CD14-positive monocyte (primary cell): ENCODE results near the gene SYNE1. TPM values are rescaled to one million over a fixed set of nuclear protein-coding genes. Genes with fewer than 3 reads are reported as not detected.

Source experiments
- DNase-seq, 3 donors: peaks; one replicate each; pipeline ENCODE4 v3.0.0-alpha.2; 2011 to 2022
- H2AFZ ChIP-seq: 2 replicates; pipeline ENCODE4 v1.6.0; 2012; ENCODE audit warnings: mild to moderate bottlenecking, low read depth, low read length, inconsistent platforms; ENCODE audit not compliant: insufficient read depth, poor library complexity, severe bottlenecking
- H3K27ac ChIP-seq, 2 donors: 1 replicate in 1 of 2; 2 replicates in 1 of 2; pipeline ENCODE4 v1.5.1; 2012 to 2013; ENCODE audit warnings: low read length in 2 of 2, control low read depth in 1 of 2, inconsistent platforms in 1 of 2, low read depth in 1 of 2, mild to moderate bottlenecking in 1 of 2
- H3K27me3 ChIP-seq, 2 donors: one replicate each; pipeline versions ENCODE4 v1.6.0 to v1.6.1; 2011 to 2013; ENCODE audit warnings: low read length in 2 of 2; ENCODE audit not compliant: control insufficient read depth in 2 of 2, insufficient read depth in 2 of 2
- H3K36me3 ChIP-seq, 2 donors: replicated peaks in 1 of 2; 1 replicate in 1 of 2; 2 replicates in 1 of 2; pipeline versions ENCODE4 v1.5.1 to v1.6.1; 2012 to 2013; ENCODE audit warnings: low read length in 2 of 2, control low read depth in 1 of 2, inconsistent platforms in 1 of 2, mild to moderate bottlenecking in 1 of 2; ENCODE audit not compliant: insufficient read depth in 2 of 2, control insufficient read depth in 1 of 2
- H3K4me1 ChIP-seq, 2 donors: 1 replicate in 1 of 2; 2 replicates in 1 of 2; pipeline versions ENCODE4 v1.5.1 to v1.6.1; 2012 to 2013; ENCODE audit warnings: low read length in 2 of 2, control low read depth in 1 of 2, inconsistent platforms in 1 of 2, mild to moderate bottlenecking in 1 of 2, moderate library complexity in 1 of 2; ENCODE audit not compliant: insufficient read depth in 2 of 2, control insufficient read depth in 1 of 2
- H3K4me2 ChIP-seq: replicated peaks from 2 replicates; pipeline ENCODE3; 2012; ENCODE audit warnings: low read length, moderate library complexity, mild to moderate bottlenecking; ENCODE audit not compliant: poor library complexity, severe bottlenecking; ENCODE audit errors: extremely low read depth
- H3K4me3 ChIP-seq, 3 experiments: fragments of 200-600 bp in 1 of 3; sonication (generic) in 1 of 3; replicated peaks in 1 of 3; 1 replicate in 2 of 3; 2 replicates in 1 of 3; pipeline ENCODE4 v1.5.1; 2011 to 2013; ENCODE audit warnings: low read length in 3 of 3, mild to moderate bottlenecking in 3 of 3, control low read depth in 2 of 3, low read depth in 2 of 3, inconsistent platforms in 1 of 3, moderate library complexity in 1 of 3
- H3K79me2 ChIP-seq: 2 replicates; pipeline ENCODE4 v1.6.0; 2012; ENCODE audit warnings: mild to moderate bottlenecking, control low read depth, inconsistent platforms, low read length, moderate library complexity; ENCODE audit not compliant: insufficient read depth
- H3K9ac ChIP-seq: 2 replicates; pipeline ENCODE4 v1.6.0; 2017; ENCODE audit warnings: low read length, mild to moderate bottlenecking; ENCODE audit not compliant: insufficient read depth, poor library complexity, severe bottlenecking
- H3K9me3 ChIP-seq, 2 donors: replicated peaks in 1 of 2; 1 replicate in 1 of 2; 2 replicates in 1 of 2; pipeline versions ENCODE4 v1.5.1 to v1.6.1; 2012 to 2013; ENCODE audit warnings: low read length in 2 of 2, control low read depth in 1 of 2; ENCODE audit not compliant: control insufficient read depth in 1 of 2, insufficient read depth in 1 of 2
- H4K20me1 ChIP-seq: 2 replicates; pipeline ENCODE4 v1.6.0; 2012; ENCODE audit warnings: mild to moderate bottlenecking, low read length, control low read depth, moderate library complexity; ENCODE audit not compliant: insufficient read depth
- H3K27ac Mint-ChIP-seq, 7 donors: one replicate each; pipeline ENCODE4 v1.8.0; 2020; ENCODE audit warnings: mild to moderate bottlenecking in 7 of 7, mixed read lengths in 7 of 7, moderate library complexity in 6 of 7, inconsistent platforms in 2 of 7
- H3K27me3 Mint-ChIP-seq, 3 donors: one replicate each; pipeline ENCODE4 v1.8.0; 2021 to 2022; ENCODE audit warnings: low read depth in 3 of 3, mild to moderate bottlenecking in 3 of 3, mixed read lengths in 3 of 3, moderate library complexity in 3 of 3, inconsistent platforms in 1 of 3
- H3K36me3 Mint-ChIP-seq, 2 donors: one replicate each; pipeline ENCODE4 v1.8.0; 2020; ENCODE audit warnings: mixed read lengths in 2 of 2, inconsistent platforms in 1 of 2, mild to moderate bottlenecking in 1 of 2
- H3K4me1 Mint-ChIP-seq: one replicate; pipeline ENCODE4 v1.8.0; 2020; ENCODE audit warnings: mild to moderate bottlenecking, mixed read lengths
- H3K4me3 Mint-ChIP-seq, 2 donors: one replicate each; pipeline ENCODE4 v1.8.0; 2020; ENCODE audit warnings: mild to moderate bottlenecking in 2 of 2, mixed read lengths in 2 of 2, moderate library complexity in 1 of 2
- H3K9me3 Mint-ChIP-seq, 7 donors: one replicate each; pipeline ENCODE4 v1.8.0; 2020 to 2022; ENCODE audit warnings: mixed read lengths in 7 of 7, mild to moderate bottlenecking in 6 of 7, moderate library complexity in 6 of 7, inconsistent platforms in 2 of 7
- CTCF ChIP-seq: fragments of 200-600 bp; IDR thresholded peaks from one replicate; pipeline ENCODE4 v1.8.0; 2022; ENCODE audit warnings: antibody characterized with exemption, mild to moderate bottlenecking
- WGBS: methylation state at CpG from one replicate; pipeline ENCODE4 v1.1.5; 2013; ENCODE audit warnings: missing lambda C conversion rate; ENCODE audit not compliant: insufficient coverage; 5-methylcytosine and 5-hydroxymethylcytosine counted together
- intact Hi-C, 2 donors: fragments of 100-400 bp; cut with micrococcal nuclease; formaldehyde crosslinking; loops; one replicate each; pipeline versions ENCODE4 v1.15.0 to v1.15.1; 2023
- polyA plus RNA-seq, 3 donors: library from polyadenylated mRNA; depleted of rRNA in 1 of 3; unstranded in 2 of 3; stranded (reverse) in 1 of 3; fragments of 300-500 nt in 2 of 3; fragments of >200 nt in 1 of 3; fragmentation: Illumina TruSeq in 2 of 3; gene quantifications; 1 replicate in 2 of 3; 2 replicates in 1 of 3; pipeline ENCODE4 v1.2.3, GENCODE V29; 2012 to 2021

SYNE1 gene
- polyA plus RNA-seq, 3 donors = 3.7 to 24.5 (median 8.1) TPM

DNA sequence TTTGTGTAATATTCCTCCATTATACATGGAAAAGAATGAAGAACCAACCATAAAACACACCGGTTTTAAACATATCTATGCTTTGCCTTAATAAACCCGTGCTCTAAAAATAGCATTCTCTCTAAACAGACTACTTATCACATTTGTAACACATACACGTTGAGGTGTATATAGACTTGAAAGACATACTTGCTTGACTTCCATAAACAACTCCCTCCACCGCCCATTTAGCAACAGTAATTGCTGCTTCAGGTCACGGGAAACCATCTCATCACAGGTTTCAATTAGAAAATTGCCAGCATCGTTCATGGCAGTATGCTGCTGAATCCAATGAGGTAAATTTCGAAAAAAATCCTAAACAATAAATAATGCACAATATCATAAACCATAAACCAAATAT lies 174.0 kb downstream of the SYNE1 start:
- Histone ChIP-seq H2AFZ (no peak overlapping the region), H3K9ac (no peak overlapping the region), H3K4me1 (peaks cover 0 to 8% of the 10 kb centered on the region in 2 donors), H3K36me3 (peaks cover 0 to 19% of the 10 kb centered on the region in 2 donors), H3K27me3 (no peaks in the 10 kb centered on the region), H3K4me2 (peak overlapping the region; percentile 35), H3K9me3 (no peaks in the 10 kb centered on the region), H3K27ac (no peak overlapping the region), H4K20me1 (no peaks in the 10 kb centered on the region), H3K79me2 (no peaks in the 10 kb centered on the region), H3K4me3 (peak overlapping the region in 1 of 3 experiments; percentile 39)
- WGBS = 92% methylated on average over 2 of the region's 7 CpGs
- intact Hi-C loops = no loop called here
- Mint-ChIP-seq H3K9me3 (no peaks in the 10 kb centered on the region), H3K4me3 (peak overlapping the region in 1 of 2 donors; percentile 73), H3K36me3 (peaks cover 27 to 30% of the 10 kb centered on the region in 2 donors), H3K27me3 (no peaks in the 10 kb centered on the region), H3K4me1 (peaks cover 12% of the 10 kb centered on the region), H3K27ac (no peak overlapping the region)
- no peak for DNase-seq
- TF ChIP-seq CTCF = no peak

DNA sequence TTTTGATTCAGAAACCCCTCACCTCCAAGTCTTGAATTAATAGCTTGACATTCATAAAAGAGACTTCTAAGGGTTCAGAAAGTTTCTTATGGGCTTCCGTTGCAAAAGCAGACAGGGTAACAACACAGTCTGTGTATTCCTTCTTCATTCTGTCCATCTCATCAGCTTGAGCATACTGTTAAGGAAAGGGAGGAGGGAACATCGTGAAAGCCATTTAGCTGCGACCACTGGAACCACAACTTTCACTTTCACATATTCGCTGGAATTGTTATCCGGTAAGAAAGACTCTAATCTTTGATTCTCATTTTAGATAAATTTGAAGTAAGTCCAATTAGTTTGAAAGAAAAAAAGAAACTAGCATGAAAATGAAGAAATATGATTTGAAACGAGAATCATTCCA lies 174.4 kb downstream of the SYNE1 start:
- H4K20me1 ChIP-seq = no peaks in the 10 kb centered on the region
- H3K4me2 ChIP-seq = peak overlapping the region; percentile 35
- H3K9ac ChIP-seq = no peak overlapping the region
- intact Hi-C loops = no loop called here
- peak overlapping the region in 2 of 3 experiments; percentile 4 to 39 for H3K4me3 ChIP-seq
- Mint-ChIP-seq H3K27me3 (no peaks in the 10 kb centered on the region), H3K36me3 (peaks cover 27 to 30% of the 10 kb centered on the region in 2 donors), H3K27ac (no peak overlapping the region), H3K9me3 (no peaks in the 10 kb centered on the region), H3K4me1 (peaks cover 12% of the 10 kb centered on the region), H3K4me3 (peak overlapping the region in 1 of 2 donors; percentile 73)
- H3K4me1 ChIP-seq = peaks cover 0 to 8% of the 10 kb centered on the region in 2 donors
- DNase-seq = no peak
- no peak for TF ChIP-seq CTCF
- no peaks in the 10 kb centered on the region for H3K27me3 ChIP-seq
- no peaks in the 10 kb centered on the region for H3K79me2 ChIP-seq
- H3K27ac ChIP-seq = no peak overlapping the region
- no peaks in the 10 kb centered on the region for H3K9me3 ChIP-seq
- no CpG with 5 or more reads among the region's 6 CpGs for WGBS
- H3K36me3 ChIP-seq = peaks cover 0 to 19% of the 10 kb centered on the region in 2 donors
- peak overlapping the region; percentile 8 for H2AFZ ChIP-seq
